H9 (cell line): ENCODE results near the gene NR3C2. TPM values are rescaled to one million over a fixed set of nuclear protein-coding genes. Genes with fewer than 3 reads are reported as not detected.

ENCODE experiments used
- DNase-seq: peaks from one replicate; pipeline ENCODE4 v3.0.0-alpha.2; 2017
- H2AFZ ChIP-seq: one replicate; pipeline ENCODE4 v1.6.1; 2013; ENCODE audit warnings: mild to moderate bottlenecking, low read length, control low read depth, moderate library complexity
- H2AK5ac ChIP-seq: 2 replicates; pipeline ENCODE4 v1.6.1; 2013; ENCODE audit warnings: low read length, control low read depth, mixed read lengths; ENCODE audit not compliant: insufficient read length
- H2BK120ac ChIP-seq: one replicate; pipeline ENCODE4 v1.6.1; 2013; ENCODE audit warnings: low read depth, mild to moderate bottlenecking, low read length, control low read depth, inconsistent platforms; ENCODE audit not compliant: poor library complexity, severe bottlenecking
- H2BK12ac ChIP-seq: 2 replicates; pipeline ENCODE4 v1.6.1; 2013; ENCODE audit warnings: low read length, control low read depth, mixed read lengths, low read depth; ENCODE audit not compliant: insufficient read length
- H2BK15ac ChIP-seq: 2 replicates; pipeline ENCODE4 v1.6.1; 2013; ENCODE audit warnings: low read depth, low read length, control low read depth
- H2BK20ac ChIP-seq: one replicate; pipeline ENCODE4 v1.6.1; 2013; ENCODE audit warnings: low read depth, mild to moderate bottlenecking, low read length, control low read depth, inconsistent platforms; ENCODE audit not compliant: poor library complexity, severe bottlenecking
- H2BK5ac ChIP-seq: 2 replicates; pipeline ENCODE4 v1.6.1; 2013; ENCODE audit warnings: low read length, control low read depth, mixed read lengths; ENCODE audit not compliant: insufficient read length
- H3K14ac ChIP-seq: 2 replicates; pipeline ENCODE4 v1.6.1; 2013; ENCODE audit warnings: low read length, control low read depth; ENCODE audit not compliant: insufficient read depth
- H3K18ac ChIP-seq: 2 replicates; pipeline ENCODE4 v1.6.1; 2013; ENCODE audit warnings: low read depth, mild to moderate bottlenecking, mixed read lengths, low read length, control low read depth; ENCODE audit not compliant: insufficient read length
- H3K23ac ChIP-seq: 2 replicates; pipeline ENCODE4 v1.6.1; 2013; ENCODE audit warnings: low read length, control low read depth, mixed read lengths, low read depth; ENCODE audit not compliant: insufficient read length
- H3K23me2 ChIP-seq: 2 replicates; pipeline ENCODE4 v1.6.1; 2013; ENCODE audit warnings: low read depth, mild to moderate bottlenecking, mixed read lengths, low read length, control low read depth; ENCODE audit not compliant: insufficient read length, poor library complexity, severe bottlenecking
- H3K27ac ChIP-seq: 2 replicates; pipeline ENCODE4 v1.5.1; 2013; ENCODE audit warnings: low read length, control low read depth, mixed read lengths, low read depth; ENCODE audit not compliant: insufficient read length
- H3K27me3 ChIP-seq: 2 replicates; pipeline ENCODE4 v1.6.1; 2013; ENCODE audit warnings: low read length, control low read depth, inconsistent platforms; ENCODE audit not compliant: insufficient read depth
- H3K4ac ChIP-seq: 2 replicates; pipeline ENCODE4 v1.6.1; 2013; ENCODE audit warnings: low read depth, mild to moderate bottlenecking, control low read depth, inconsistent platforms, low read length, moderate library complexity
- H3K4me1 ChIP-seq: 2 replicates; pipeline ENCODE4 v1.6.1; 2013; ENCODE audit warnings: low read length, control low read depth, inconsistent platforms; ENCODE audit not compliant: insufficient read depth
- H3K4me2 ChIP-seq: 2 replicates; pipeline ENCODE4 v1.6.1; 2013; ENCODE audit warnings: low read length, control low read depth, mixed read lengths; ENCODE audit not compliant: insufficient read length, insufficient read depth
- H3K56ac ChIP-seq: 2 replicates; pipeline ENCODE4 v1.6.1; 2013; ENCODE audit warnings: low read depth, mild to moderate bottlenecking, mixed read lengths, low read length, control low read depth; ENCODE audit not compliant: insufficient read length
- H3K79me1 ChIP-seq: 2 replicates; pipeline ENCODE4 v1.6.1; 2013; ENCODE audit warnings: low read depth, mild to moderate bottlenecking, moderate library complexity, low read length, control low read depth, inconsistent platforms; ENCODE audit not compliant: insufficient read depth, poor library complexity, severe bottlenecking
- H3K79me2 ChIP-seq: 2 replicates; pipeline ENCODE4 v1.6.1; 2013; ENCODE audit warnings: low read length, control low read depth, inconsistent platforms; ENCODE audit not compliant: insufficient read depth
- H3K9ac ChIP-seq: 2 replicates; pipeline ENCODE4 v1.6.1; 2013; ENCODE audit warnings: low read length, control low read depth, mixed read lengths; ENCODE audit not compliant: insufficient read length; ENCODE audit errors: extremely low read depth
- H3K9me3 ChIP-seq: one replicate; pipeline ENCODE4 v1.6.1; 2013; ENCODE audit warnings: low read depth, low read length, inconsistent platforms; ENCODE audit not compliant: control insufficient read depth
- H3T11ph ChIP-seq: one replicate; pipeline ENCODE4 v1.6.1; 2013; ENCODE audit warnings: mild to moderate bottlenecking, low read length, control low read depth, inconsistent platforms
- H4K20me1 ChIP-seq: one replicate; pipeline ENCODE4 v1.6.1; 2013; ENCODE audit not compliant: control insufficient read depth, insufficient read length, insufficient read depth
- H4K5ac ChIP-seq: 2 replicates; pipeline ENCODE4 v1.6.1; 2013; ENCODE audit warnings: low read depth, mild to moderate bottlenecking, mixed read lengths, low read length, control low read depth; ENCODE audit not compliant: insufficient read length
- H4K8ac ChIP-seq: replicated peaks from 2 replicates; pipeline ENCODE4 v1.6.1; 2013; ENCODE audit warnings: low read length, control low read depth, mixed read lengths, low read depth; ENCODE audit not compliant: insufficient read length
- H4K91ac ChIP-seq: 2 replicates; pipeline ENCODE4 v1.6.1; 2013; ENCODE audit warnings: low read depth, mild to moderate bottlenecking, moderate library complexity, mixed read lengths, low read length, control low read depth; ENCODE audit not compliant: insufficient read length
- H3K27ac Mint-ChIP-seq, 3 experiments: 2 replicates in 2 of 3; 3 replicates in 1 of 3; pipeline ENCODE4 v1.8.0; 2020 to 2021; ENCODE audit warnings: mixed read lengths in 3 of 3, mild to moderate bottlenecking in 1 of 3, moderate library complexity in 1 of 3
- H3K27me3 Mint-ChIP-seq: 2 replicates; pipeline ENCODE4 v1.8.0; 2021; ENCODE audit warnings: low read depth, mild to moderate bottlenecking, moderate library complexity, mixed read lengths
- H3K36me3 Mint-ChIP-seq, 3 experiments: 2 replicates in 2 of 3; 3 replicates in 1 of 3; pipeline ENCODE4 v1.8.0; 2020 to 2021; ENCODE audit warnings: low read depth in 3 of 3, mixed read lengths in 3 of 3; ENCODE audit not compliant: insufficient read depth in 1 of 3
- H3K4me1 Mint-ChIP-seq, 2 experiments: 2 replicates each; pipeline ENCODE4 v1.8.0; 2020; ENCODE audit warnings: mixed read lengths in 2 of 2
- H3K4me3 Mint-ChIP-seq, 2 experiments: 2 replicates in 1 of 2; 3 replicates in 1 of 2; pipeline ENCODE4 v1.8.0; 2020 to 2021; ENCODE audit warnings: mild to moderate bottlenecking in 2 of 2, mixed read lengths in 2 of 2, moderate library complexity in 1 of 2
- H3K9me3 Mint-ChIP-seq, 2 experiments: 2 replicates in 1 of 2; 3 replicates in 1 of 2; pipeline ENCODE4 v1.8.0; 2020; ENCODE audit warnings: mild to moderate bottlenecking in 2 of 2, mixed read lengths in 2 of 2, moderate library complexity in 1 of 2
- WGBS: extraction: QIAGEN DNeasy Blood & Tissue Kit; methylation state at CpG from one replicate; pipeline ENCODE4 v1.1.7; 2013; ENCODE audit warnings: missing lambda C conversion rate, low lambda C conversion rate, mixed read lengths; ENCODE audit not compliant: insufficient read length; ENCODE audit errors: extremely low coverage; 5-methylcytosine and 5-hydroxymethylcytosine counted together
- total RNA-seq: library from RNA; stranded (reverse); gene quantifications from 2 replicates; pipeline ENCODE4 v1.2.1, GENCODE V29; 2021
- TF ChIP-seq, protein P1 (sequence below): fragments of 200-600 bp; sonication (generic); conservative IDR thresholded peaks from 3 replicates; pipeline ENCODE4 v1.8.0; 2021; ENCODE audit warnings: antibody characterized with exemption, mild to moderate bottlenecking

The NR3C2 gene
- total RNA-seq, 1 experiment from 2014 or later, result 1.4 TPM

DNA sequence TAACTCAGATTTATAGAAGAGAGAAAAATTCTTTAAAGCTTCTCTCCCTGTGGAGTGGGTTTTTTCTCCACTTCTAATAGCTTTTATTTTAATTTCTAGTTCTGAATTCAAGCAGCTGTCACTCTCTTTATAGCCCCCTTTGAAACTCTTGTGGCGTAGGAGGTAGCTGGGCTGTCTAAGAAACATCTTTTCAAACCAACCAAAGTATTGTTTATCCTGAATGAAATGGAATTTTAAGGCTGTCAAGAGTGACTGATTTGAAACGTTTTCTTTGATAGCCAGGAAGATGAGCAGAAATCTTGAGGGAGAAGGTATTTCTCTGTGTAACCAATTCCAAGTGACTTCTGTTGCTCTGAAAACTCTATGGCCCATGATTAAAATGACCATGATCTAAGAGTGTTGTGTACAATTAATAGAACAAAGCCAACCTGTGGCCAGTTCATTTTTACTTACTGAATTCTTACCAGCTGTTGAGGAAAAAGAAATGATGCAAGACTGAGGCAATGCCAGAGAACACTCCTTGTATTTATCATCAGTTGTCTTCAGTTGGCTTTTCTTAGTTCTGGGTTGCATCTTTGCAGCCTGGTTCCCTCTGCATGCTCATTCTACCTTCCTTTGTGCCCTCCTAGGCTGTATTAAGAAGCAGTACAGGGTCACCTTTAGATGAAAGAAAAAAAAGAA lies 411.9 kb downstream of the NR3C2 start:
- Histone ChIP-seq H3T11ph (no peak overlapping the region), H3K23me2 (no peaks in the 10 kb centered on the region), H4K5ac (no peak overlapping the region), H3K56ac (no peak overlapping the region), H3K79me1 (no peaks in the 10 kb centered on the region), H3K4me2 (no peak overlapping the region), H3K14ac (no peak overlapping the region; the same call in 1 of the 2 replicates), H2BK20ac (no peak overlapping the region), H4K91ac (no peak overlapping the region), H2AK5ac (no peak overlapping the region), H2BK120ac (no peak overlapping the region), H3K79me2 (no peaks in the 10 kb centered on the region), H2AFZ (no peak overlapping the region), H3K23ac (no peak overlapping the region), H3K27ac (no peak overlapping the region), H2BK12ac (no peak overlapping the region), H3K9ac (no peak overlapping the region), H3K18ac (no peak overlapping the region), H3K27me3 (no peaks in the 10 kb centered on the region), H3K4ac (no peak overlapping the region), H4K20me1 (no peaks in the 10 kb centered on the region), H4K8ac (no peak overlapping the region), H3K9me3 (no peaks in the 10 kb centered on the region), H2BK5ac (no peak overlapping the region), H3K4me1 (no peaks in the 10 kb centered on the region), H2BK15ac (no peak overlapping the region)
- H3K27ac Mint-ChIP-seq, result no peak overlapping the region
- H3K36me3 Mint-ChIP-seq, result no peaks in the 10 kb centered on the region; a peak in 2 of 7 replicates
- H3K9me3 Mint-ChIP-seq, result peaks cover 0 to 2% of the 10 kb centered on the region in 2 experiments; a peak in 2 of 5 replicates
- H3K27me3 Mint-ChIP-seq, result no peaks in the 10 kb centered on the region
- WGBS, result no CpG with 5 or more reads among the region's 2 CpGs
- H3K4me1 Mint-ChIP-seq, result peaks cover 18 to 21% of the 10 kb centered on the region in 2 experiments
- H3K4me3 Mint-ChIP-seq, result no peak overlapping the region
- DNase-seq, result no peak
- TF ChIP-seq, protein P1, sequence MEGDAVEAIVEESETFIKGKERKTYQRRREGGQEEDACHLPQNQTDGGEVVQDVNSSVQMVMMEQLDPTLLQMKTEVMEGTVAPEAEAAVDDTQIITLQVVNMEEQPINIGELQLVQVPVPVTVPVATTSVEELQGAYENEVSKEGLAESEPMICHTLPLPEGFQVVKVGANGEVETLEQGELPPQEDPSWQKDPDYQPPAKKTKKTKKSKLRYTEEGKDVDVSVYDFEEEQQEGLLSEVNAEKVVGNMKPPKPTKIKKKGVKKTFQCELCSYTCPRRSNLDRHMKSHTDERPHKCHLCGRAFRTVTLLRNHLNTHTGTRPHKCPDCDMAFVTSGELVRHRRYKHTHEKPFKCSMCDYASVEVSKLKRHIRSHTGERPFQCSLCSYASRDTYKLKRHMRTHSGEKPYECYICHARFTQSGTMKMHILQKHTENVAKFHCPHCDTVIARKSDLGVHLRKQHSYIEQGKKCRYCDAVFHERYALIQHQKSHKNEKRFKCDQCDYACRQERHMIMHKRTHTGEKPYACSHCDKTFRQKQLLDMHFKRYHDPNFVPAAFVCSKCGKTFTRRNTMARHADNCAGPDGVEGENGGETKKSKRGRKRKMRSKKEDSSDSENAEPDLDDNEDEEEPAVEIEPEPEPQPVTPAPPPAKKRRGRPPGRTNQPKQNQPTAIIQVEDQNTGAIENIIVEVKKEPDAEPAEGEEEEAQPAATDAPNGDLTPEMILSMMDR, result no peak
